ENCODE results near the gene EIF4EBP2.

Gene EIF4EBP2

DNA sequence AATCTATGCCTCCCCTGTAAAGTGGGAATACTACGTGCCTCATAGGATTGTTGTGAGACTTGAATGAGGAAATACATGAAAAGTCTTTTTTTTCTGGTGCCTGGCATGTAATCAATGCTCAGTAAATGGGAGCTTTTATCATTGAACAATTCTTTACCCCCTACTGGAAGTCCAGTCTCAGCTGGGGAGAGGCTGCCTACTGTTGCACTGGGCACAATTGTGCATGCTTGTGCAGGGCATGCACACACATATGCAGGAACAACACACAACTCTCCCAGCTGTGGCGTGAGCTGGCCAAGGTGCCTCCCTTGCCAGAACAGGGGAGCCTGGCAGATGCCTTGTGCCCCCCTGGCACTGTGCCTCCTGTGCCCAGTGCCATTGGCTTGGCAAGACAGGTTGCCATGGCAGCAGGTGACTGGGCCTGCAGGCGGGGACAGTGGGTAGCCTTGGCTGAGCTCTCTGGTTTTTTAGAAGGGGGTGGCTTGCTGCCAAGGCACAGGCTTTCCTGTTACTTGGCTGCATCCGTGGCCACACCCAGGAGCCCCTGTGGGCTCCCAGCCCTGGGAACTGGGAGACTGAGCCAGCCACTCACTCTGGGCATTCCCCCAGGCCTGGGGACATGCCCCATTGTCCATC, 58.5 kb downstream of the EIF4EBP2 start:
- DNase-seq = no peak

DNA sequence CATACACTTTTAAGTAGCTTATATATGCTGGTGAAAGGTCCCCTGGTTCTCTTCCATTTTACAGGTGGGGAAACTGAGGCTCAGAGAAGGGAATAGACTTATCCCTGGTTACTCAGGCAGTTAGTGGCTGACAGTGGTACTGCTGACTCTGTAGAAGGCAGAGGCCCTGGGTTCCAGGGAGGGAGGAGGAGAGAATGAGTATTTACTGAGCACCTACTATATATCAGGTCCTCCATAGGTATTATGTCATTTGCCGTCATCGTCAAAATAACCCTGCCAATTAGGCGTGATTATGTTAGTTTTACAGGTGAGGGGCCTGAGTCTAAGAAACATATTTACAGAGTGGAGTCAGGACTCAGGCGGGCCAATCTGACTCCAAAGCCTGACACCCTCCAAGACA, 61.3 kb downstream of the EIF4EBP2 start:
- DNase-seq = no peak

GRCh38 chr10:70465832-70466231, 61.9 kb downstream of the EIF4EBP2 start:
- DNase-seq = no peak

DNA sequence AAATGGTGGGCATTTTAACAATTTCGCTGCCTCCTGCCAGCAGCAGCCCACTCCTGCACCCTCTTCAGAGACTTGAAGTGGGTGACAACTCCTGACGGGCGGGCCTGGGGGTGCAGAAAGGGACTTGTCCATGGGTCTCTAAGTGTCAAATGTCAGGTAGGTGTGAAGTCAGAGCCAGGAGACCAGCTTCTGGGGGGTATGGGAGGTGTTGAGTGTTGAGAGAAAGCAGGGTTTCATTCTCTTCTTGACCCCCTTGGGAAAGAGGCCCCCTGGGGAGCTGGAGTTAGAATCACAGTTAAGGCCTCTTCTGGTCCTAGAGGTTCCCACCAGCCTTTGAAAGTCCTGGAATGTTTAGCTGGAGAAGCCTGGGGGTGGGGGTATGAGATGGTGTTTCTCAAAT, 63.0 kb downstream of the EIF4EBP2 start:
- no peak for DNase-seq

GRCh38 chr10:70472799-70473454, 69.0 kb downstream of the EIF4EBP2 start:
- DNase-seq = no peak

DNA sequence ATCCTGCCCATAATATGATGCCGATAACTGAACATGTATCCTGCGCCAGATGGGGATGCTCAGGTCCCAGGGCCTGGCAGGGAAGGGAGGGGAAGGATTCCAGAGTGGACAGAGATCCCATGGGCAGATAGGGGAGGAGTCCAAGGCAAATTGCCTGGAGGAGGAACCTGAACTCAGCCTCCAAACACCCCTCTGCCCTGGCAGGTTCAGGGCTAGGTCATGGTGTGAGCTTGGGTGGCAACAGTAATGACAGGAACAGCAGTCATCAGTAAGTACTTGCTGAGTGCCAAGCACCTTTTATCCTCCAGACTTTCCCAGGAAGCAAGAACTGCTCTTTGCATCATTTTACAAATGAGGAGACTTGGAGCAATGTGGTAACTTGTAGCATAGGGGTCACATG, 70.8 kb downstream of the EIF4EBP2 start:
- no peak for DNase-seq

GRCh38 chr10:70475661-70476060, 71.7 kb downstream of the EIF4EBP2 start:
- DNase-seq = no peak

DNA sequence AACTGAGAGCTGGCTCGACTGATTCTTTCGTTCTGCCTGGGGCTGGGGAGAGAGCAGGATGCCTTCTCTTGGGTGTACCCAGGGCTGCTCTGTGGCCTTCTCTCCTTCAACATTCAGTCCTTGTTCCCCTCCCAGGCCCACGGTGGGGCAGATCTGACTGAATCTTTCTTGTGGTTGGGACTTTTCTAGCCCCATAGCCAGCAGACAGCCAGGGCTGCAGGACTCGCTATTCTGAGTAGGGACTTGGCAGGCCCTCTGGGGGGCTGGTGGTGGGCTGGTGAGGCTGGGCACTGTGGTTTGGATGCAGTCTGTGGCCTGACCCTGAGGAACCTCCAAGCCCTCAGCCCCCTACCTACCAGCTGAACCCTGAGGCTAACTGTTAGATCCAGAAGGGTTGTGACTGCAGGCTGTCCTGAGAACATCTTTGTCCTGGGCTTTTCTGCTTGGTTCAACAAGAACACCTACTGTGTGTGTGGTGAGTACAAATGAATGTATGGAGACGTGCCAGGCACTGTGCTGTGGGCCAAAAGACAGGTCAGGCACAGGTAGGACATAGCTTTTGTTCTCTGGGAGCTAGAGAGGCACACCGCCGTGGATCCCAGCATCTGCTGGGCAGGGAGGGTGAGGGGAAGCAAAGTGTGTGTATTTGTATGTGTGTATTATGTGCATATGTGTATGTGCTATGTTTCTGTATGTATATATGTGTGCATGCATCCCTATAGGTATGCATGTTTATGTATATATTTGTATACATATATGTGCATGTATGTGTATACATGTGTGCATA, 72.5 kb downstream of the EIF4EBP2 start:
- DNase-seq = no peak

DNA sequence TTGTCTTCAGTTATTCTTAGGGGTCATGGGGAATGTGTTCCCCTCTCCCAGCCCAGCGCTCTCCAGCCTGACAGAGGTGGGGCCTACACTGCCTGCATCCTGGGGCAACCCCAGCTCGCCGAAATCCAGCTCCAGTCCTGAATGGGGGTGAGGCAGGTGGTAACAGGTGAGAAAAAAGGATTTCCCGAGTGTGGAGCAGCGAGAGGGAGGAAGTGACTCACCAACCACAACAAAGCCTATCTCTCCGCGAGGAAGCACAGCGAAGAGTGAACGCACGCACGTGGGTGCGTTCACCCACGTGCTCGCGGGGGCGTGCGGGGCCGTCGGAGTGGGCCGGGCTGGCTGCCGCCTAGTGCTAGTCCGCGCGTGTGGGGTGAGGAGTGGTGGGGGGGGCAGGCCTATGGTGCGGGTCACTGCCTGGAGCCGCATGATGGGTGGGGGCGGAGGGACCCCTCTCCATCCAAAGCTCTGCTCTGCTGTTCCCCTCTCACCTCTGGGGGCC, 73.8 kb downstream of the EIF4EBP2 start:
- peak; percentile 16 to 25 for DNase-seq

All from Kasumi-1 (cell line).